Choroid plexus epithelial cell (primary cell): ENCODE measurements around the gene EFR3B.
A peak's percentile ranks its signal among the peaks of the same experiment; 100 is the strongest.
"Not testable (repeated sequence)": the region's sequence is repeated elsewhere in the genome, so short reads cannot be mapped to it uniquely, and the experiment has no call there.

Source experiments
- DNase-seq: peaks from one replicate; pipeline ENCODE4 v3.0.0-alpha.2; 2010; ENCODE audit warnings: low read depth
- H3K4me3 ChIP-seq: 2 replicates; pipeline ENCODE4 v1.5.1; 2011; ENCODE audit warnings: low read depth, mild to moderate bottlenecking, control low read depth, low read length, moderate library complexity
- TF ChIP-seq, protein P1 (sequence below): conservative IDR thresholded peaks from 2 replicates; pipeline ENCODE4 v1.5.1; 2011; ENCODE audit warnings: low read depth, mild to moderate bottlenecking, control low read depth, inconsistent platforms, low read length, moderate library complexity

Gene EFR3B

DNA sequence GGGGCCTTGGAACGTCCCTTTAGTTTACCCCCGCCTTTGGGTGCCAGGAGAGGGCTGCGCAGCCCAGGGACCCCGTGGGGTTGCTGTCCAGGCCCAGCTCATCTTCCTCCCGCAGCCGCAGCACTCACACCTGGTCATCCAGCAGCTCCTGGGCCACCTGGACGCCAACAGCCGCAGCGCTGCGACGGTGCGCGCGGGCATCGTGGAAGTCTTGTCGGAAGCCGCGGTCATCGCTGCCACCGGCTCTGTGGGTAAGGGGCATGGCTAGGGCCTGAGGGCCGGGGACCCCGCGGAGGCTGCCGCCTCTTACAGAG is 89.3 kb downstream of the EFR3B start:
- no peak overlapping the region for H3K4me3 ChIP-seq
- DNase-seq = no peak
- TF ChIP-seq, protein P1, sequence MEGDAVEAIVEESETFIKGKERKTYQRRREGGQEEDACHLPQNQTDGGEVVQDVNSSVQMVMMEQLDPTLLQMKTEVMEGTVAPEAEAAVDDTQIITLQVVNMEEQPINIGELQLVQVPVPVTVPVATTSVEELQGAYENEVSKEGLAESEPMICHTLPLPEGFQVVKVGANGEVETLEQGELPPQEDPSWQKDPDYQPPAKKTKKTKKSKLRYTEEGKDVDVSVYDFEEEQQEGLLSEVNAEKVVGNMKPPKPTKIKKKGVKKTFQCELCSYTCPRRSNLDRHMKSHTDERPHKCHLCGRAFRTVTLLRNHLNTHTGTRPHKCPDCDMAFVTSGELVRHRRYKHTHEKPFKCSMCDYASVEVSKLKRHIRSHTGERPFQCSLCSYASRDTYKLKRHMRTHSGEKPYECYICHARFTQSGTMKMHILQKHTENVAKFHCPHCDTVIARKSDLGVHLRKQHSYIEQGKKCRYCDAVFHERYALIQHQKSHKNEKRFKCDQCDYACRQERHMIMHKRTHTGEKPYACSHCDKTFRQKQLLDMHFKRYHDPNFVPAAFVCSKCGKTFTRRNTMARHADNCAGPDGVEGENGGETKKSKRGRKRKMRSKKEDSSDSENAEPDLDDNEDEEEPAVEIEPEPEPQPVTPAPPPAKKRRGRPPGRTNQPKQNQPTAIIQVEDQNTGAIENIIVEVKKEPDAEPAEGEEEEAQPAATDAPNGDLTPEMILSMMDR = no peak

DNA sequence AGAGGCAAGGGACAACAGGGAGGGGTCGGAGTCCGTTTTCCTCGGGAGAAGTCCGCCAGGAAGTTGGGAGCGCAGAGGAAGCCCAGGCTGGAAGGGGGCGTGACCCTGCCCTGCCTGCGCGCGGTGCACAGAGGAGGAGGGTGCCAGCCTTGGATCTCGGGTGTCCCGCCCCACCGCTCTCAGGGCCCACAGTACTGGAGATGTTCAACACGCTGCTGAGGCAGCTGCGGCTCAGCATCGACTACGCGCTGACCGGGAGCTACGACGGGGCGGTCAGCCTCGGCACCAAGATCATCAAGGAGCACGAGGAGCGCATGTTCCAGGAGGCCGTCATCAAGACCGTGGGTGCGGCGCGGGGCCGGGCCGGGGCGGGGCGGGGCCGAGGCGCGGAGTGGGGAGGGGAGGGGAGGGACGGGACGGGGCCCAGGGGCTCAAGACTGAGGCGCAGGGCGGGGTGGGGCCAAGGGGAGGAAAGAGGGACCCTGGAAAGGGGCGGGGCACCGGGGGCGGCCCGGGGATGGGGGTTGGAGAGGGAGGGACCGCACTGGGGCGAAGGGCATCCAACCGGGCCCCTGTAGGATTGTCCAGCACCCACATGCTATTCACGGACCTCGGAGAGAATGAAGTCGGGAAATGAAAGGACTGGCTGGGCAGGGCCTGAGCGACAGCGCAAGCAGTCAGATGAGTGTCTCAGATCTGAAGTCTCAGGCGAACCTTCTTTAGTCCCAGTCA is 89.9 kb downstream of the EFR3B start:
- TF ChIP-seq, protein P1 = no peak
- peak; percentile 3 for DNase-seq
- no peak overlapping the region for H3K4me3 ChIP-seq

DNA sequence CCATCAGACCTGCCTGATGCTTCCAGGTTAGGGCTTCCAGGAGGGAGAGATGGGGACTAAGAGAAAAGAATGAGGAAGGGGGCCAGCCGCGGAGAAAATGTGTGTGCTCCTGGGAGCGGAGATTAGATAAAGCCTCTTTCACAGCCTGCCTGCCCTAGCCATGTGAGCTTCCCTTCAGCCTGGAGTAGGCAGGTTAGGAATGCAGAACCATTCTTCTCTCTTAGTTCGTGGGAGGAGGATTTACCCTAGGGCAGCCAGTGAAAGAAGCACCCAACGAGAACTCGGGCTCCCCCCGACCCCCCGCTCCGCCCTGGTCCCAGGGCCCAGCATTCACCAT is 90.4 kb downstream of the EFR3B start:
- DNase-seq = no peak
- TF ChIP-seq, protein P1 = no peak
- H3K4me3 ChIP-seq = no peak overlapping the region

DNA sequence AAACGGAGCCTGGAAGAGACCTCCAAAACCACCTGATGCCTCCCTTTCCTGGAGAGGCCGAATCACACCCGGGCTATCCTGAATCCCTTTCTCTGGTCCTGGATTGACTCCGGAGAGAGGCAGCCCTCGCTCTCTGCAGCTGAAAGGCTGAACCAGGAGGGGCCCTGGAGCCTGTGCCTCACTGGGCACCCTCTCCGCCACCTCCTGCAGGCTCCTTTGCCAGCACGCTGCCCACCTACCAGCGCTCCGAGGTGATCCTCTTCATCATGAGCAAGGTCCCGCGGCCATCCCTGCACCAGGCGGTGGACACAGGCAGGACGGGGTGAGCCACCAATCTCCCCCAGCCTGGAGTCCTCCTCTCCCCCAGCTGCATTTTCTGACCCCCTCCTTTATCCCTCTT is 90.8 kb downstream of the EFR3B start:
- TF ChIP-seq, protein P1 = no peak
- no peak for DNase-seq
- H3K4me3 ChIP-seq = no peak overlapping the region

DNA sequence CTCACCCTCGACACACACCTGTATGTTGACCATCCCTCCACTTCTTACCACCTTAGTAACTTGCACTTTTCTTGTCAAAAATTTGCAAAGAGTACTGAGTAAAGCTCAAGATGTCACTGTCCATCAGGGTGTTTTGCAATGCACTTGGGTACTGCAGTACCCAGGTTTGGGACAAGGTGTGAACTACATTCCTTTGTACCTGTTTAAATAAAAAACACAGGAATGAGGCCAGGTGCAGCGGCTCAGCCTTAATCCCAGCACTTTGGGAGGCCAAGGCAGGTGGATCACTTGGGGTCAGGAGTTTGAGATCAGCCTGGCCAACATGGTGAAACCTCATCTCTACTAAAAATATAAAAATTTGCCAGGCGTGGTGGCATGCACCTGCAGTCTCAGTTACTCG is 98.7 kb downstream of the EFR3B start:
- not testable (repeated sequence) for DNase-seq, H3K4me3 ChIP-seq

DNA sequence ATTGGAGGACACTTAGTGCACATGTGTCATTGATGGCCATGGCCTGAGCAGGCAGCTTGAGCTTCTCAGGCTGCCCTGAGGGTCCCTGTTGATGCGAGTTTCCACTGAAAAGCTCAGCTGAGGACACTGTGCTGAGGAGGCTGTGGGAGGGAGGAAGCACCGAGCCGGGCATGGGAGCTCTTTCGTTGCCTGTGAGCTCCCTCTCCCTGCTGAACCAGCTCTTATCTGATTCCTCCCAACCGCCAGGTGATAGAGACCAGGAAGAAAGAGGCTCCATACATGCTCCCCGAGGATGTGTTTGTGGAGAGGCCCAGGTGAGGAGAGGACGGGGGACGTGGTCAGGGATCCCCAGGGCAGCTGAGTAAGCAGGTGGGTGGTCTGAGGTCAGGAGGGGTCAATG is 99.2 kb downstream of the EFR3B start:
- DNase-seq = no peak
- H3K4me3 ChIP-seq = no peak overlapping the region
- TF ChIP-seq, protein P1 = no peak

DNA sequence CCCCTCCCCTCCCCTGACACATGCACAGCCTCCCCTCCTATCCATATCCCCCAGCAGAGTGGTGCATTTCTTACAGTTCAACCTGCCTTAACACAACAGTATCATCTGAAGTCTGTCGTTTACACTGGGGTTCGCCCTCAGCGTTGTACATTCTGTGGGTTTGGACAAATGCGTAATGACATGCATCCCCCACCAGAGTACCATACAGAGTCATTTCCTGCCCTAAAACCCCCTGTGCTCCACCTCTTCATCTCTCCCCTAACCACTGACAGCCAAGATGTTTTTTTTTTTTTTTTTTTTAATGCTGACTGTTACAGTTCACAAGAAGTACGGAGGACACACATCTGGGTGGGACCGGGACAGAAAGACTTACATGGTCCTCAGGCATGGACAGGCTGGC is 103.9 kb downstream of the EFR3B start:
- TF ChIP-seq, protein P1 = no peak
- H3K4me3 ChIP-seq = no peak overlapping the region
- no peak for DNase-seq
